H1 (cell line): ENCODE measurements around the gene EPHA10. TPM values are rescaled to one million over a fixed set of nuclear protein-coding genes. Genes with fewer than 3 reads are reported as not detected.

Experiments used
- CTCF ChIA-PET: fragments of 300-600 bp; sonication (Branson Sonifier 250); formaldehyde crosslinking; loops from one replicate; lab custom pipeline; 2021; ENCODE audit not compliant: partially characterized antibody; lab: Charles Lee
- POLR2A ChIA-PET: fragments of 300-600 bp; sonication (Branson Sonifier 250); formaldehyde crosslinking; loops from one replicate; lab custom pipeline; 2021; ENCODE audit warnings: inconsistent platforms; ENCODE audit not compliant: partially characterized antibody; lab: Charles Lee
- DNase-seq, 2 experiments: peaks; one replicate each; pipeline versions ENCODE4 v3.0.0 to v3.0.0-alpha.2; 2010 to 2022; ENCODE audit warnings: low spot score in 2 of 2, low read depth in 1 of 2, mixed read lengths in 1 of 2
- FAIRE-seq: peaks from 2 replicates; lab custom pipeline; 2011; peaks lifted over from hg19 to GRCh38; lab: Jason Lieb, UNC
- H2AFZ ChIP-seq: 2 replicates; pipeline ENCODE4 v1.8.1; 2012; ENCODE audit warnings: low read length, inconsistent platforms
- H2AK5ac ChIP-seq: 2 replicates; pipeline ENCODE4 v1.6.1; 2013; ENCODE audit warnings: low read depth, low read length
- H2BK120ac ChIP-seq: replicated peaks from 2 replicates; pipeline ENCODE3; 2013; ENCODE audit warnings: low read depth, low read length, inconsistent platforms
- H2BK12ac ChIP-seq: 2 replicates; pipeline ENCODE4 v1.6.1; 2013; ENCODE audit warnings: low read depth, low read length
- H2BK15ac ChIP-seq: 2 replicates; pipeline ENCODE4 v1.6.1; 2013; ENCODE audit warnings: low read length
- H2BK20ac ChIP-seq: 2 replicates; pipeline ENCODE4 v1.6.1; 2013; ENCODE audit warnings: low read length
- H2BK5ac ChIP-seq: 2 replicates; pipeline ENCODE4 v1.6.1; 2013; ENCODE audit warnings: low read depth, low read length
- H3K14ac ChIP-seq: 2 replicates; pipeline ENCODE4 v1.6.1; 2013; ENCODE audit warnings: inconsistent platforms; ENCODE audit not compliant: insufficient read length
- H3K18ac ChIP-seq: 2 replicates; pipeline ENCODE4 v1.6.1; 2013; ENCODE audit warnings: low read length; ENCODE audit errors: extremely low read depth
- H3K23ac ChIP-seq: 2 replicates; pipeline ENCODE4 v1.6.1; 2013; ENCODE audit warnings: inconsistent platforms; ENCODE audit not compliant: insufficient read length
- H3K23me2 ChIP-seq: 2 replicates; pipeline ENCODE4 v1.6.1; 2013; ENCODE audit warnings: low read depth, low read length
- H3K27ac ChIP-seq: 2 replicates; pipeline ENCODE4 v1.6.1; 2011; ENCODE audit warnings: low read depth, low read length, inconsistent platforms
- H3K27me3 ChIP-seq, 4 experiments: replicated peaks in 1 of 4; 1 replicate in 1 of 4; 2 replicates in 3 of 4; pipeline versions ENCODE4 v1.6.1 to v1.8.1; 2011 to 2013; ENCODE audit warnings: low read length in 3 of 4, mild to moderate bottlenecking in 3 of 4, inconsistent platforms in 2 of 4, mixed read lengths in 2 of 4, moderate library complexity in 1 of 4; ENCODE audit not compliant: control insufficient read depth in 3 of 4, insufficient read depth in 3 of 4; ENCODE audit errors: extremely low read depth in 1 of 4
- H3K36me3 ChIP-seq, 4 experiments: 2 replicates each; pipeline versions ENCODE4 v1.6.1 to v1.8.1; 2011 to 2013; ENCODE audit warnings: mild to moderate bottlenecking in 4 of 4, low read length in 3 of 4, moderate library complexity in 2 of 4, control low read depth in 1 of 4, inconsistent platforms in 1 of 4; ENCODE audit not compliant: insufficient read depth in 4 of 4, control insufficient read depth in 2 of 4
- H3K4ac ChIP-seq: replicated peaks from 2 replicates; pipeline ENCODE3; 2013; ENCODE audit warnings: low read length, low read depth, mixed read lengths, inconsistent platforms; ENCODE audit not compliant: insufficient read length
- H3K4me1 ChIP-seq, 4 experiments: replicated peaks in 1 of 4; 1 replicate in 1 of 4; 2 replicates in 3 of 4; pipeline versions ENCODE4 v1.6.1 to v1.8.1; 2011 to 2013; ENCODE audit warnings: low read length in 3 of 4, inconsistent platforms in 2 of 4, mixed read lengths in 1 of 4; ENCODE audit not compliant: insufficient read depth in 4 of 4, control insufficient read depth in 3 of 4
- H3K4me2 ChIP-seq, 2 experiments: 2 replicates each; pipeline versions ENCODE4 v1.6.1 to v1.8.1; 2011 to 2013; ENCODE audit warnings: low read depth in 2 of 2, low read length in 2 of 2, control low read depth in 1 of 2, inconsistent platforms in 1 of 2, mild to moderate bottlenecking in 1 of 2; ENCODE audit not compliant: insufficient read depth in 1 of 2
- H3K4me3 ChIP-seq, 4 experiments: fragments of 200-600, 300-600 bp in 1 of 4; sonication (generic), shearing (Covaris generic), sonication (Bioruptor Twin) in 1 of 4; 2 replicates each; pipeline versions ENCODE4 v1.5.1 to v1.8.1; 2011 to 2016; ENCODE audit warnings: low read length in 4 of 4, low read depth in 3 of 4, control low read depth in 2 of 4, inconsistent platforms in 2 of 4, mild to moderate bottlenecking in 2 of 4, mixed read lengths in 1 of 4, moderate library complexity in 1 of 4; ENCODE audit not compliant: insufficient read depth in 2 of 4; ENCODE audit errors: extremely low read depth in 1 of 4
- H3K56ac ChIP-seq: replicated peaks from 2 replicates; pipeline ENCODE3; 2013; ENCODE audit warnings: low read depth, mild to moderate bottlenecking, mixed read lengths, low read length, inconsistent platforms; ENCODE audit not compliant: insufficient read length
- H3K79me1 ChIP-seq: 2 replicates; pipeline ENCODE4 v1.6.1; 2013; ENCODE audit warnings: low read depth, low read length, control low read depth
- H3K79me2 ChIP-seq, 2 experiments: 2 replicates each; pipeline versions ENCODE4 v1.6.1 to v1.8.1; 2012 to 2013; ENCODE audit warnings: low read length in 2 of 2, mild to moderate bottlenecking in 2 of 2, inconsistent platforms in 1 of 2; ENCODE audit not compliant: insufficient read depth in 2 of 2, control insufficient read depth in 1 of 2
- H3K9ac ChIP-seq, 4 experiments: replicated peaks in 1 of 4; 1 replicate in 1 of 4; 2 replicates in 3 of 4; pipeline versions ENCODE4 v1.6.1 to v1.8.1; 2011 to 2013; ENCODE audit warnings: low read depth in 3 of 4, low read length in 3 of 4, control low read depth in 2 of 4, mild to moderate bottlenecking in 2 of 4, moderate library complexity in 2 of 4, inconsistent platforms in 1 of 4; ENCODE audit errors: extremely low read depth in 1 of 4
- H3K9me3 ChIP-seq, 2 experiments: 2 replicates each; pipeline versions ENCODE4 v1.6.1 to v1.8.1; 2012 to 2013; ENCODE audit warnings: mild to moderate bottlenecking in 2 of 2, moderate library complexity in 2 of 2, control low read depth in 1 of 2, inconsistent platforms in 1 of 2, low read depth in 1 of 2, low read length in 1 of 2, mixed read lengths in 1 of 2; ENCODE audit not compliant: insufficient read depth in 2 of 2
- H4K20me1 ChIP-seq, 2 experiments: replicated peaks in 1 of 2; 2 replicates each; pipeline versions ENCODE3 to v1.8.1; 2011 to 2013; ENCODE audit warnings: inconsistent platforms in 2 of 2, low read length in 2 of 2, mild to moderate bottlenecking in 1 of 2; ENCODE audit not compliant: insufficient read depth in 2 of 2, control insufficient read depth in 1 of 2
- H4K5ac ChIP-seq: 2 replicates; pipeline ENCODE4 v1.6.1; 2013; ENCODE audit warnings: low read length, low read depth, mixed read lengths, inconsistent platforms; ENCODE audit not compliant: insufficient read length
- H4K8ac ChIP-seq: 2 replicates; pipeline ENCODE4 v1.8.0; 2013; ENCODE audit warnings: mild to moderate bottlenecking, moderate library complexity, low read length, inconsistent platforms; ENCODE audit not compliant: insufficient read depth; ENCODE audit errors: extremely low read depth
- H4K91ac ChIP-seq: replicated peaks from 2 replicates; pipeline ENCODE3; 2013; ENCODE audit warnings: low read length, mixed read lengths, inconsistent platforms; ENCODE audit not compliant: insufficient read length
- ASH2L ChIP-seq: fragments of 200-600, 300-600 bp; sonication (generic); IDR thresholded peaks from one replicate; pipeline ENCODE4 v1.7.1; 2017; ENCODE audit warnings: low read length
- CBX5 ChIP-seq: fragments of 300-800, 300-1000 bp; sonication (generic); IDR thresholded peaks from 2 replicates; pipeline ENCODE4 v1.7.1; 2016; ENCODE audit warnings: antibody characterized with exemption, low read length, low read depth
- EP300 ChIP-seq, 2 experiments: IDR thresholded peaks; 1 replicate in 1 of 2; 2 replicates in 1 of 2; pipeline ENCODE4 v1.6.1; 2011 to 2012; ENCODE audit warnings: low read depth in 2 of 2, low read length in 2 of 2, mild to moderate bottlenecking in 2 of 2, borderline replicate concordance in 1 of 2, inconsistent platforms in 1 of 2, moderate library complexity in 1 of 2
- KDM5A ChIP-seq: fragments of 200-600 bp; IDR thresholded peaks from 2 replicates; pipeline ENCODE4 v1.7.1; 2012; ENCODE audit warnings: mild to moderate bottlenecking, low read length, inconsistent platforms, mixed read lengths
- MAX ChIP-seq: IDR thresholded peaks from 2 replicates; pipeline ENCODE4 v1.6.1; 2012; ENCODE audit warnings: inconsistent platforms
- POU5F1 ChIP-seq: IDR thresholded peaks from 2 replicates; pipeline ENCODE4 v1.6.1; 2011; ENCODE audit warnings: low read depth, mild to moderate bottlenecking, low read length, moderate library complexity
- WGBS, 2 experiments: shearing (Covaris generic) in 1 of 2; methylation state at CpG; one replicate each; pipeline versions ENCODE4 v1.1.6 to v1.1.7; 2013 to 2015; ENCODE audit warnings: low lambda C conversion rate in 2 of 2, mixed read lengths in 2 of 2, inconsistent platforms in 1 of 2, low coverage in 1 of 2, missing lambda C conversion rate in 1 of 2; ENCODE audit not compliant: insufficient replicate concordance in 2 of 2, insufficient coverage in 1 of 2, insufficient read length in 1 of 2; ENCODE audit errors: extremely low coverage in 1 of 2, missing lambda C conversion rate in 1 of 2; 5-methylcytosine and 5-hydroxymethylcytosine counted together
- polyA plus RNA-seq, 7 experiments: library from polyadenylated mRNA; depleted of rRNA in 3 of 7; stranded (reverse) in 5 of 7; unstranded in 2 of 7; fragments of >200 nt in 5 of 7; fragments of 200-250 nt in 2 of 7; gene quantifications; 1 replicate in 5 of 7; 2 replicates in 1 of 7; 4 replicates in 1 of 7; pipeline versions ENCODE4 v1.2.1 to v1.2.3, GENCODE V29; 2011 to 2013; ENCODE audit warnings: missing spikeins in 2 of 7, mixed read lengths in 2 of 7
- total RNA-seq: library from RNA; stranded (reverse); fragmentation: NEBNext Ultra II Directional; extraction: Animal tissue kit (Norgen Biotek cat#: 25700); gene quantifications from 2 replicates; pipeline ENCODE4 v1.2.1, GENCODE V29; 2021
- TF ChIP-seq, protein P1 (sequence below), 3 experiments: IDR thresholded peaks; 1 replicate in 2 of 3; 2 replicates in 1 of 3; pipeline versions ENCODE4 v1.5.1 to v1.6.1; 2011; ENCODE audit warnings: low read length in 3 of 3, mild to moderate bottlenecking in 3 of 3, inconsistent platforms in 2 of 3, low read depth in 1 of 3, moderate library complexity in 1 of 3; ENCODE audit not compliant: insufficient read depth in 1 of 3; ENCODE audit errors: control extremely low read depth in 1 of 3

The EPHA10 gene
- total and polyA plus RNA-seq, 2 of the 8 experiments (the other 6 are each of a cell fraction or from before 2014, with no cell fraction given), result 0.54 to 1.0 TPM

GRCh38 chr1:37776946-37777516, 12.1 kb upstream of the EPHA10 start:
- no peaks in the 10 kb centered on the region for H3K79me1 ChIP-seq
- TF ChIP-seq, protein P1, sequence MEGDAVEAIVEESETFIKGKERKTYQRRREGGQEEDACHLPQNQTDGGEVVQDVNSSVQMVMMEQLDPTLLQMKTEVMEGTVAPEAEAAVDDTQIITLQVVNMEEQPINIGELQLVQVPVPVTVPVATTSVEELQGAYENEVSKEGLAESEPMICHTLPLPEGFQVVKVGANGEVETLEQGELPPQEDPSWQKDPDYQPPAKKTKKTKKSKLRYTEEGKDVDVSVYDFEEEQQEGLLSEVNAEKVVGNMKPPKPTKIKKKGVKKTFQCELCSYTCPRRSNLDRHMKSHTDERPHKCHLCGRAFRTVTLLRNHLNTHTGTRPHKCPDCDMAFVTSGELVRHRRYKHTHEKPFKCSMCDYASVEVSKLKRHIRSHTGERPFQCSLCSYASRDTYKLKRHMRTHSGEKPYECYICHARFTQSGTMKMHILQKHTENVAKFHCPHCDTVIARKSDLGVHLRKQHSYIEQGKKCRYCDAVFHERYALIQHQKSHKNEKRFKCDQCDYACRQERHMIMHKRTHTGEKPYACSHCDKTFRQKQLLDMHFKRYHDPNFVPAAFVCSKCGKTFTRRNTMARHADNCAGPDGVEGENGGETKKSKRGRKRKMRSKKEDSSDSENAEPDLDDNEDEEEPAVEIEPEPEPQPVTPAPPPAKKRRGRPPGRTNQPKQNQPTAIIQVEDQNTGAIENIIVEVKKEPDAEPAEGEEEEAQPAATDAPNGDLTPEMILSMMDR (IDR thresholded peaks at IDR 0.05; ENCODE audit: control extremely low read depth in 1 of 3, insufficient read depth in 1 of 3, low read depth in 1 of 3, low read length in 3 of 3), result no peak
- no peak for TF ChIP-seq KDM5A
- no peak for TF ChIP-seq EP300 (IDR thresholded peaks at IDR 0.05; ENCODE audit: borderline replicate concordance in 1 of 2, low read depth in 2 of 2, low read length in 2 of 2)
- TF ChIP-seq ASH2L, result no peak
- no peak for TF ChIP-seq MAX
- TF ChIP-seq CBX5, result no peak
- no peak for TF ChIP-seq POU5F1
- TF ChIP-seq, all 59 proteins: peak for 0
- WGBS, 2 experiments, result 84% methylated on average over 4 of the region's 4 CpGs; no CpG with 5 or more reads in 1 of the 2 experiments
- Histone ChIP-seq H4K5ac (no peak overlapping the region), H3K9me3 (peaks cover 0 to 2% of the 10 kb centered on the region in 2 experiments; a peak in 1 of 4 replicates), H4K8ac (no peak overlapping the region), H3K23ac (no peak overlapping the region), H3K36me3 (no peaks in the 10 kb centered on the region), H2BK12ac (no peak overlapping the region), H2BK120ac (no peak overlapping the region), H2BK5ac (no peak overlapping the region), H3K27ac (no peak overlapping the region), H3K14ac (no peak overlapping the region), H2AFZ (no peak overlapping the region), H3K56ac (no peak overlapping the region), H3K18ac (no peak overlapping the region), H2AK5ac (no peak overlapping the region), H3K27me3 (no peaks in the 10 kb centered on the region; a peak in 1 of 7 replicates), H4K20me1 (no peaks in the 10 kb centered on the region), H4K91ac (no peak overlapping the region), H3K79me2 (no peaks in the 10 kb centered on the region), H3K4me3 (no peak overlapping the region), H2BK20ac (no peak overlapping the region), H2BK15ac (no peak overlapping the region), H3K4me2 (no peak overlapping the region), H3K4ac (no peak overlapping the region), H3K4me1 (no peaks in the 10 kb centered on the region), H3K9ac (no peak overlapping the region), H3K23me2 (no peaks in the 10 kb centered on the region)
- FAIRE-seq, result no peak
- no peak for DNase-seq
- ChIA-PET POLR2A (interaction anchor here (1.2 kb wide), 1 partner anchor 26 kb away, joined by 3 read pairs; no protein-coding TSS in a partner anchor), CTCF (interaction anchor here (1.1 kb wide), 1 partner anchor 15 kb away, joined by 3 read pairs; no protein-coding TSS in a partner anchor)
